HepG2 (cell line): Measurements from ENCODE around the gene ACAP2. TPM values are rescaled to one million over a fixed set of nuclear protein-coding genes. Genes with fewer than 3 reads are reported as not detected.
A peak's percentile ranks its signal among the peaks of the same experiment; 100 is the strongest.

Source experiments
- CEBPB ChIP-seq: IDR thresholded peaks from 2 replicates; pipeline ENCODE4 v1.6.1; 2011; ENCODE audit warnings: low read depth, low read length, improper control_type of control experiment, borderline replicate concordance
- ETV6 ChIP-seq: sonication (generic); formaldehyde crosslinking; conservative IDR thresholded peaks from 2 replicates; pipeline ENCODE4 v1.4.0; 2020; ENCODE audit warnings: missing genetic modification reagents
- FOXA1 ChIP-seq, 2 experiments: fragments of 450-650 bp in 1 of 2; sonication (generic) in 1 of 2; formaldehyde crosslinking in 1 of 2; IDR thresholded peaks; 2 replicates each; pipeline versions ENCODE4 v1.4.0 to v1.6.1; 2016 to 2020; ENCODE audit warnings: missing genetic modification reagents in 1 of 2
- FOXK2 ChIP-seq: fragments of 450-650 bp; IDR thresholded peaks from 2 replicates; pipeline ENCODE4 v1.6.1; 2016
- FOXO1 ChIP-seq: sonication (generic); formaldehyde crosslinking; IDR thresholded peaks from 2 replicates; pipeline ENCODE4 v1.4.0; 2020; ENCODE audit warnings: missing genetic modification reagents
- HMGA1 ChIP-seq: sonication (generic); formaldehyde crosslinking; conservative IDR thresholded peaks from 2 replicates; pipeline ENCODE4 v1.4.0; 2020; ENCODE audit warnings: missing genetic modification reagents
- KDM2A ChIP-seq: sonication (generic); formaldehyde crosslinking; IDR thresholded peaks from 2 replicates; pipeline ENCODE4 v1.4.0; 2020; ENCODE audit warnings: low read depth, missing genetic modification reagents, borderline replicate concordance
- NCOA1 ChIP-seq: sonication (generic); formaldehyde crosslinking; IDR thresholded peaks from 2 replicates; pipeline ENCODE4 v1.9.0; 2021; ENCODE audit warnings: missing genetic modification reagents
- NR1H2 ChIP-seq: sonication (generic); formaldehyde crosslinking; IDR thresholded peaks from 2 replicates; pipeline ENCODE4 v1.8.1; 2022; ENCODE audit warnings: low read depth, missing genetic modification reagents, borderline replicate concordance
- RFXAP ChIP-seq: sonication (generic); formaldehyde crosslinking; IDR thresholded peaks from 2 replicates; pipeline ENCODE4 v1.4.0; 2020; ENCODE audit warnings: missing genetic modification reagents, borderline replicate concordance
- SAFB2 ChIP-seq: sonication (generic); formaldehyde crosslinking; IDR thresholded peaks from 2 replicates; pipeline ENCODE4 v1.5.1; 2020; ENCODE audit warnings: missing genetic modification reagents, low read depth, mild to moderate bottlenecking, borderline replicate concordance
- SCMH1 ChIP-seq: sonication (generic); formaldehyde crosslinking; IDR thresholded peaks from 2 replicates; pipeline ENCODE4 v1.9.0; 2021; ENCODE audit warnings: missing genetic modification reagents, mild to moderate bottlenecking, borderline replicate concordance
- SIX1 ChIP-seq: sonication (generic); formaldehyde crosslinking; IDR thresholded peaks from 2 replicates; pipeline ENCODE4 v1.4.0; 2020; ENCODE audit warnings: missing genetic modification reagents, borderline replicate concordance
- SIX4 ChIP-seq: sonication (generic); formaldehyde crosslinking; IDR thresholded peaks from 2 replicates; pipeline ENCODE4 v1.4.0; 2020; ENCODE audit warnings: missing genetic modification reagents
- SRY ChIP-seq: sonication (generic); formaldehyde crosslinking; IDR thresholded peaks from 2 replicates; pipeline ENCODE4 v1.8.0; 2022; ENCODE audit warnings: mild to moderate bottlenecking, missing genetic modification reagents
- TAF1 ChIP-seq: sonication (generic); formaldehyde crosslinking; IDR thresholded peaks from 2 replicates; pipeline ENCODE4 v1.4.0; 2020; ENCODE audit warnings: missing genetic modification reagents
- TEAD3 ChIP-seq: optimal IDR thresholded peaks from 2 replicates; pipeline ENCODE3; 2016; ENCODE audit warnings: borderline replicate concordance
- ZBTB38 ChIP-seq: sonication (generic); formaldehyde crosslinking; IDR thresholded peaks from 2 replicates; pipeline ENCODE4 v1.5.1; 2020; ENCODE audit warnings: mild to moderate bottlenecking, missing genetic modification reagents
- ZNF275 ChIP-seq: sonication (generic); formaldehyde crosslinking; IDR thresholded peaks from 2 replicates; pipeline ENCODE4 v1.8.0; 2022; ENCODE audit warnings: missing genetic modification reagents, mild to moderate bottlenecking, inconsistent platforms, borderline replicate concordance
- ZNF512 ChIP-seq: sonication (generic); formaldehyde crosslinking; IDR thresholded peaks from 2 replicates; pipeline ENCODE4 v1.4.0; 2020; ENCODE audit warnings: mild to moderate bottlenecking, missing genetic modification reagents
- ZNF567 ChIP-seq: sonication (generic); formaldehyde crosslinking; IDR thresholded peaks from 2 replicates; pipeline ENCODE4 v1.8.1; 2023; ENCODE audit warnings: mild to moderate bottlenecking, missing genetic modification reagents, borderline replicate concordance
- ZNF570 ChIP-seq: sonication (generic); formaldehyde crosslinking; IDR thresholded peaks from 2 replicates; pipeline ENCODE4 v1.4.0; 2020; ENCODE audit warnings: mild to moderate bottlenecking, missing genetic modification reagents, borderline replicate concordance
- ZNF598 ChIP-seq: sonication (generic); formaldehyde crosslinking; IDR thresholded peaks from 2 replicates; pipeline ENCODE4 v1.5.1; 2020; ENCODE audit warnings: mild to moderate bottlenecking, missing genetic modification reagents, borderline replicate concordance
- ZNF724P ChIP-seq: sonication (generic); formaldehyde crosslinking; IDR thresholded peaks from 2 replicates; pipeline ENCODE4 v1.8.0; 2022; ENCODE audit warnings: missing genetic modification reagents, borderline replicate concordance
- polyA plus RNA-seq, 8 experiments: library from polyadenylated mRNA; depleted of rRNA in 3 of 8; stranded (reverse) in 7 of 8; unstranded in 1 of 8; fragments of >200 nt; fragmentation: Illumina TruSeq in 4 of 8; extraction: Trizol in 4 of 8; gene quantifications; 2 replicates each; pipeline versions ENCODE4 v1.2.1 to v1.2.3, GENCODE V29; 2011 to 2016; ENCODE audit warnings: low read depth in 4 of 8, missing spikeins in 1 of 8, mixed read lengths in 1 of 8; ENCODE audit not compliant: insufficient read depth in 1 of 8
- total RNA-seq, 5 experiments: library from RNA; depleted of rRNA; stranded (reverse); fragments of >200 nt; fragmentation: Illumina TruSeq; extraction: Trizol; gene quantifications; 2 replicates each; pipeline ENCODE4 v1.2.3, GENCODE V29; 2016; ENCODE audit warnings: low read depth in 1 of 5
- TF ChIP-seq, protein P1 (sequence below): IDR thresholded peaks from 2 replicates; pipeline ENCODE4 v1.6.1; 2016; ENCODE audit warnings: mild to moderate bottlenecking
- TF ChIP-seq, protein P2 (sequence below): sonication (generic); formaldehyde crosslinking; IDR thresholded peaks from 2 replicates; pipeline ENCODE4 v1.4.0; 2020; ENCODE audit warnings: missing genetic modification reagents

The ACAP2 gene
- total and polyA plus RNA-seq, 2 of the 13 experiments (the other 11 are each of a cell fraction or from before 2014, with no cell fraction given) = 7.3 to 23.9 TPM

DNA sequence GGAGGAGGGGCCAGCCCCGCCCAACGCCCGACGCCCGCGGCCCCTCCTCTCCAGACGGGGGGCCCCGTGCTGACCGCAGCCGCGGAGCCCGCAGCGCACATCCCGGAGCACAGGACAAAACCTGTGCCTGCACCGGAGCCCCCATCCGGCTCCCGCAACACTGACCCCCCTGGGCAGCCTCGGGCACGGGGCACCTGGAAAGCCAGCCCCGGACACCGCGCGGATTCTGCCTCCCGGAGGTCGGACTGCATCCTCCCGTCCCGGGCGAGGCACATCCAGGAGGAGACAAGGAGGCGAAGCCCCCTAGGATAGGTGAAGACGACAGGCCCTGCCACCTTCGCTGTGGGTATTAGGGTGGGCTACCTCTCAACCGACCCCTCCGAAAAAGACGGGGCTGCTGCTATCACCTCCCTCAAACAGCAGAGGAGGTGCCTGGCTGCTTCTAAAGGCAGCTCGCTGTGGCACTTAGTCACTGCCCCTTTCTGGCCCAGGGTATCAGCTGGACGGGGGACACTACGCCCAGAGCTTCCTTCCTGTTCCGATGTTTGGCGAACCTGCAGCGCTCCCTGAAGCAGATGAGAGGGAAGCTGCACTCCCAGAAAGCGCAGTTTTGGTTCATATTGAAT, 182.4 kb downstream of the ACAP2 start (continued):
- TF ChIP-seq ZNF275 (CRISPR knock-in tag) (no peak), ZNF512 (no peak), ZBTB38 (CRISPR knock-in tag) (peak; percentile 19; the same call in 1 of the 2 replicates), ZNF570 (CRISPR knock-in tag) (no peak), RFXAP (no peak), SCMH1 (CRISPR knock-in tag) (no peak), TAF1 (no peak), NR1H2 (CRISPR knock-in tag) (no peak), SIX1 (CRISPR knock-in tag) (no peak), HMGA1 (no peak), NCOA1 (no peak), SIX4 (CRISPR knock-in tag) (no peak), FOXO1 (no peak), CEBPB (no peak), ZNF567 (CRISPR knock-in tag) (0 out of 2 replicates have a peak, but pooled peaks have one; percentile 38), SAFB2 (0 out of 2 replicates have a peak, but pooled peaks have one; percentile 5), ZNF598 (CRISPR knock-in tag) (0 out of 2 replicates have a peak, but pooled peaks have one; percentile 1), TEAD3 (CRISPR knock-in tag) (peak; percentile 32), ZNF724P (CRISPR knock-in tag) (no peak), FOXK2 (no peak), SRY (no peak), ETV6 (CRISPR knock-in tag) (no peak), KDM2A (CRISPR knock-in tag) (peak; percentile 4; the same call in 1 of the 2 replicates), FOXA1 (IDR thresholded peaks at IDR 0.05) (no peak), FOXA1 (CRISPR knock-in tag; IDR thresholded peaks at IDR 0.05) (no peak)
- TF ChIP-seq, protein P1, sequence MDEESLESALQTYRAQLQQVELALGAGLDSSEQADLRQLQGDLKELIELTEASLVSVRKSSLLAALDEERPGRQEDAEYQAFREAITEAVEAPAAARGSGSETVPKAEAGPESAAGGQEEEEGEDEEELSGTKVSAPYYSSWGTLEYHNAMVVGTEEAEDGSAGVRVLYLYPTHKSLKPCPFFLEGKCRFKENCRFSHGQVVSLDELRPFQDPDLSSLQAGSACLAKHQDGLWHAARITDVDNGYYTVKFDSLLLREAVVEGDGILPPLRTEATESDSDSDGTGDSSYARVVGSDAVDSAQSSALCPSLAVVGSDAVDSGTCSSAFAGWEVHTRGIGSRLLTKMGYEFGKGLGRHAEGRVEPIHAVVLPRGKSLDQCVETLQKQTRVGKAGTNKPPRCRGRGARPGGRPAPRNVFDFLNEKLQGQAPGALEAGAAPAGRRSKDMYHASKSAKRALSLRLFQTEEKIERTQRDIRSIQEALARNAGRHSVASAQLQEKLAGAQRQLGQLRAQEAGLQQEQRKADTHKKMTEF (CRISPR knock-in tag) = no peak
- TF ChIP-seq, protein P2, sequence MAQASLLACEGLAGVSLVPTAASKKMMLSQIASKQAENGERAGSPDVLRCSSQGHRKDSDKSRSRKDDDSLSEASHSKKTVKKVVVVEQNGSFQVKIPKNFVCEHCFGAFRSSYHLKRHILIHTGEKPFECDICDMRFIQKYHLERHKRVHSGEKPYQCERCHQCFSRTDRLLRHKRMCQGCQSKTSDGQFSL (CRISPR knock-in tag) = no peak
